ENCODE measurements around the gene LEMD3. TPM values are rescaled to one million over a fixed set of nuclear protein-coding genes. Genes with fewer than 3 reads are reported as not detected.

LEMD3 gene
- total RNA-seq (2014; rRNA removed; shearing (Covaris generic)) = 20.7 and 22.2 TPM in 2 replicates
- 20.2 and 21.7 TPM in 2 replicates for polyA plus RNA-seq (2015; cell fraction: cytosol; rRNA removed)
- 28.8 and 39.1 TPM in 2 replicates for polyA plus RNA-seq (2015; cell fraction: nucleus; rRNA removed)

DNA sequence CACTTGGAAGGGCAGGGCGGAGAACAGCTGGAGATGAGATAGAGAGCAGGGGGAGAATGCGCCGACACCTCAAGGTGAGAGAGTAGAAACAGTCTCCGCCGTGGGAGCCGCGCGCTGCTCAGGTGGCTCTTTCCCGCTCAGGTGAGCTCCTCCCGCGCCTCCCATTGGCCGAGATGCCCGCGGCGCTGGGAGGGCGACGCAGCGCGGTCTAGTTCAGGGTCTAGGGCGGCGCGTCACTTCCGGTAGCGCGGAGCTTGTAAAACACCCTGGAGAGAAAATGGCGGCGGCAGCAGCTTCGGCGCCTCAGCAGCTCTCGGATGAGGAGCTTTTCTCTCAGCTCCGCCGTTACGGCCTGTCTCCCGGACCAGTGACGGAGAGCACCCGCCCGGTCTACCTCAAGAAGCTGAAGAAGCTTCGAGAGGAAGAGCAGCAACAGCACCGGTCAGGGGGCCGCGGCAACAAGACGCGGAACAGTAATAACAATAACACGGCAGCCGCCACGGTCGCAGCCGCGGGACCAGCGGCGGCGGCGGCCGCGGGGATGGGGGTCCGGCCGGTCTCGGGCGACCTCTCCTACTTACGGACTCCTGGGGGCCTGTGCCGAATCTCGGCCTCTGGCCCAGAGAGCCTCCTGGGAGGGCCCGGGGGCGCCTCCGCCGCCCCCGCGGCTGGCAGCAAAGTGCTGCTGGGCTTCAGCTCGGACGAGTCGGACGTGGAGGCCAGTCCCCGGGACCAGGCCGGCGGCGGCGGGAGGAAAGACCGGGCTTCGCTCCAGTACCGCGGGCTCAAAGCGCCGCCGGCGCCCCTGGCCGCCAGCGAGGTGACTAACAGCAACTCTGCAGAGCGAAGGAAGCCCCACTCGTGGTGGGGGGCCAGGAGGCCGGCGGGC is at the start of gene LEMD3:
Gene LEMD3, plus strand, starts transcription at position 264 of the 889 bp plus-strand sequence. Its CDS starts 14 bp downstream, at position 278.
- peak; percentile 92 for DNase-seq (ENCODE audit: low read depth, low spot score)
- in situ Hi-C loops (cut with HindIII; ENCODE audit: low pct_unique_long_range_greater_than_20kb, low sequenced_read_pairs) = no loop called here

- DNase-seq (ENCODE audit: low read depth, low spot score) = no peak
- in situ Hi-C loops (cut with HindIII; ENCODE audit: low pct_unique_long_range_greater_than_20kb, low sequenced_read_pairs) = no loop called here
These were observed 48.1 kb upstream of the LEMD3 start, which contains the start of gene WIF1 for GRCh38 chr12:65121049-65121955. Gene WIF1, minus strand, starts transcription at chr12:65121305. Its CDS starts 114 bp downstream, at chr12:65121191.

DNA sequence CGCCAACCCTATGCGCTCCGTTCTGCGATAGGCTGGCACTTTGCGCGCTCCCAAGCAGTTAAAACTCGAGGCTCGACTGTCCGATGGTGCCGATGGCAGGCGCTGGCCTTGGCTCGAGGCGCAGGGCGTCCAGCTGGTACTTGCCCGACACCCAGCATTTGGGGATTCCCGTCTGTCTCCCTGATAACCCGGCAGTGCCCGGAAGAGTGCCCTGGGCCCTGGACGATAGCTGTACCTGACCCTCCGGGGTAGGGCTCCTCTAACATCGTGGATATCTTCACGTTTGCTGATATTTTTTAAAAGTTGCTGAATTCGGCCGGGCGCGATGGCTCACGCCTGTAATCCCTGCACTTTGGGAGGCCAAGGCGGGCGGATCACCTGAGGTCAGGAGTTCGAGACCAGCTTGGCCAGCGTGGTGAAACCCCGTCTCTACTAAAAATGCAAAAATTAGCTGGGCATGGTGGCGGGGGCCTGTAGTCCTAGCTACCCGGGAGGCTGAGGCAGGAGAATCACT is 47.4 kb upstream of the LEMD3 start:
- in situ Hi-C loops (cut with HindIII; ENCODE audit: low pct_unique_long_range_greater_than_20kb, low sequenced_read_pairs) = no loop called here
- no peak for DNase-seq (ENCODE audit: low read depth, low spot score)

DNA sequence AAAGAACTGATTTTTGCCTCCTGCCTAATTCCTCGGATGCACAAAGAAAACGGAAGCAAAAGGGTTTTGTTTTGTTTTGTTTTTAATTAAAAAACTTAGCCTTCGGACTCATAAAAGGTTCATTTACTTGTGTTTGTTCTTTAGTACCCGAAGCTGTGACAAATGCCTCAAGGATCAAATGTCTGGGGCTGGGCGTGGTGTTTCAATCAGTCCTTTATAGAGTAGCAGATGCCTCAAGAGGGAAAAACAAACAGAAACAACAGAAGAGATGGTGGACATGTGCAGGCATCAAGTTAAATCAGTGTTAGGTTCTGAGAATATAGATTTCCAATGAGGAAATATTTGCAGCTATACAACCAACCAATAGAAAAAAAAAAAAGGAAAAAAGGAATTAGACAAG is 46.7 kb upstream of the LEMD3 start:
- DNase-seq (ENCODE audit: low read depth, low spot score) = no peak
- in situ Hi-C loops (cut with HindIII; ENCODE audit: low pct_unique_long_range_greater_than_20kb, low sequenced_read_pairs) = no loop called here

DNA sequence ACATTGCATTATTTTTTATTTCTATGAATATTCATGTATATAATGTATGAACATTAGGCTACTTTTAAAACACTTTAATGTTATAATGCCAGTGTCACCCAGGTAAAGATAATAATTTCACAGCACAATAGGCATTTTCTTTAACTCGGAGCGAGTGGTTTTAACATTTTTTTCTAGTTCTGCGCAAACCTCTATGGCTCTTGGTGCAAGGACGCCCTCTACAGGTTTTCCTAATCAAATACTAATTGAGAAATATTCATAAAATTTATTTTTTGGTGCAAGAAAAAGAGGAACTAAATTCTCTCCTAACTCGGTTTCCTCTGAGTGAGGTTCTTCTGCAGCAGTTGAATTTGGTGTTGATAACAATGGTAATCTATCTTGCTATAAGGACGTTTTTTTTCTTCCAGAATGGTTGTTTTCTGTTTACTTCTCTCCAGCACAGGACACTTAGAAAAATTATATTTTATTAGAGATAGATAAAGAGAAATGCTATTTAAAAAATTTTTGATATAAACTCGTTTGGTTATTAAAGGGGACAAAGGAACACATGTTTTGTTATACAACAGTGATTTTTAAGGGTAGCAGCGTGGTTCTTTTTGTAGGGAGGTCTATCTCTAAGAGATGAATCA is 45.8 kb upstream of the LEMD3 start:
- peak; percentile 66 for DNase-seq (ENCODE audit: low read depth, low spot score)
- in situ Hi-C loops (cut with HindIII; ENCODE audit: low pct_unique_long_range_greater_than_20kb, low sequenced_read_pairs) = no loop called here

DNA sequence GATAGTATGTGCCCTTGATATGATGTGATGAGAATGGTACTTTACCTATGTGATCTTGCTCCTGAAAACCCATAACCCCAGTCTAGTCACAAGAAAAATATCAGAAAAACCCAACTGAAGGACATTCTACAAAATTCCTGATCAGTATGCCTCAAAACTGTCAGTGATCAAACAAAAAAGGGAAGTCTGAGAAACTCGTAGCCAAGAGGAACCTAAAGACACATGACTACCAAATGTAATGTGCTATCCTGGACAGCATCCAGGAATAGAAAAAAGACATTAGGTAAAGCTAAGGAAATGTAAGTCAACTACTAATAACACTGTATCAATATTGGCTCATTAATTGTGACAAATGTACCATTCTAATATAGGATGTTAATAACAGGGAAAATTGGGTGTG is 44.1 kb upstream of the LEMD3 start:
- DNase-seq (ENCODE audit: low read depth, low spot score) = no peak
- in situ Hi-C loops (cut with HindIII; ENCODE audit: low pct_unique_long_range_greater_than_20kb, low sequenced_read_pairs) = no loop called here

- DNase-seq (ENCODE audit: low read depth, low spot score) = no peak
- in situ Hi-C loops (cut with HindIII; ENCODE audit: low pct_unique_long_range_greater_than_20kb, low sequenced_read_pairs) = no loop called here
These were observed 43.4 kb upstream of the LEMD3 start for GRCh38 chr12:65125975-65126374.

DNA sequence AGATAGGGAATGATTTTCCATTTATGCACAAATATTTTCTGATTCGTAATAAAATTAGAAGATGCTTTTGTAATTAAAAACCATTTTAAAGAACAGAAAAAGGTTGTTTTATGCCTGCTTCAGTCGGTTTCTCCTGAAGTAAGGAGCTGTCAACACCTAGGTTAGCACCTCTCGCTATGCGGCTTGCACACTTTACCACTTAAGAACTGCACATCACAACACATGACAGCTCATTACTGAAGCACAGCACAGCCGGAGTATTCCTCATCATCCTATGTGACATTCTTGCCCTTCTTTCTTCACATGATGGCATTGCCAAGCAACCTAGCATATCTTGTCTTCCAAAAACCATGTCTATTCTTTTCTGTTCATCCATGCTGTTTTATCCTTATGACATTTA is 42.9 kb upstream of the LEMD3 start:
- no peak for DNase-seq (ENCODE audit: low read depth, low spot score)
- in situ Hi-C loops (cut with HindIII; ENCODE audit: low pct_unique_long_range_greater_than_20kb, low sequenced_read_pairs) = no loop called here

GRCh38 chr12:65133879-65134278 is 35.5 kb upstream of the LEMD3 start:
- in situ Hi-C loops (cut with HindIII; ENCODE audit: low pct_unique_long_range_greater_than_20kb, low sequenced_read_pairs) = no loop called here
- DNase-seq (ENCODE audit: low read depth, low spot score) = no peak

DNA sequence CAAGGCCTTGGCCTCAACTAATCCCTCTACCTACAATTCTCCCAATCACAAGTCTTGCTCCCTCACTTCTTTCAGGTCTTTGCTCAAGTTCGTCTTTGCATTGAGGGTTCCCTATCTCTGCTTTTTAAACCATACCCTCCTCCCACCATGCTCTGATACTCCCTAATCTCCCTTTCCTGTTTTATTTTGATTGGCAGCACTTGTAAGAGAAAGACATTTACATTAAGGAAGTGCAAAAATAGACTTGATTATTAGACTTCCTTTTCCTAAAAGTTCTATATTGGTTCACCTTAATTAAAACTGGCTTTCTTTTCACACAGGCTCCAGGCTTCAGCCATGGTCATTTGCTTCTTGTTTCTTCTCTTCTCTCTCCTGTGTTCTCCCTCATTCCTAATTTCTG is 30.0 kb upstream of the LEMD3 start:
- DNase-seq (ENCODE audit: low read depth, low spot score) = no peak
- in situ Hi-C loops (cut with HindIII; ENCODE audit: low pct_unique_long_range_greater_than_20kb, low sequenced_read_pairs) = no loop called here

DNA sequence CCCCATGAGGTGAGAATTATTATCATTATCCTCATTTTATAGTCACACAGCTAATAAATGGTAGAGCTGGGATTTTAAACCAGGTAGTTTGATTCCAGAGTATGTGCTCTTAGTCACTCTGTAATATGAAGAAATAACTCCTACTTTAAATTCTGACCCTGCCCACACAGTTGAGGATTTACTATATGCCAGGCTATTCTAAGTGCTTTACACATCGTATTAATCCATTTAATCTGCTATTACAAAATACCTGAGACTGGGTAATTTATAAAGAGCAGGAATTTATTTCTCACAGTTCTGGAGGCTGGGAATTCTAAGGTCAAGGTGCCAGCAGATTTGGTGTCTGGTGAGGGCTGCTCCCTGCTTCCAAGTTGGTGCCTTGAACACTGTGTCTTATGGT is 28.6 kb upstream of the LEMD3 start:
- DNase-seq (ENCODE audit: low read depth, low spot score) = no peak
- in situ Hi-C loops (cut with HindIII; ENCODE audit: low pct_unique_long_range_greater_than_20kb, low sequenced_read_pairs) = no loop called here

DNA sequence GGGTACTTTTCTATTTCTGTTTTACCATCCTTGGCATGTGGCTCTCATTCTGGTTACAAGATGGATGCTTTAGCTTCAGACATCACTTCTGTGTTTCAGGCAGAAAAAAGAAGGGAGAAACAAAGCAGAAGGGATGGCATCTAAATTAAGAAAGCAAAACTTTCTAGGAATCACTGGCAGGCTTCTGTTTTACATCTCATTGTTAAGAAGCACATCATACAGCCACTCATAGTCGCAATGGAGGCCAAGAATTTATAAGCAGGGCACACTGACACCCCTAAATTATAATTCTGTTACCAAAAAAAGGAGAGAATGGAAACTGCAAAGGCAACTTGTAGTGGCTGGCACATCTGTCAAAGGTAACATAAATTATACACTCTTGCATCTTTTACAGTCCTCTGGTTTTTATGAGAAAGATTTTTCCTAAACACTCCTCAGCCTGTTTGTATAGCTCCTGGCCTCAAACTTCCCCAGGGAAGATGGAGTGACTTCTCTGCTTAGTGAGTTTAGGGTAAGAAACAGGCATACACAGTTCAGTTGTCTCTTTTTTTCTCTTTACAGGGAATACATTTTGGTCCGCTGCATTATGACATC is 22.0 kb upstream of the LEMD3 start:
- in situ Hi-C loops (cut with HindIII; ENCODE audit: low pct_unique_long_range_greater_than_20kb, low sequenced_read_pairs) = no loop called here
- DNase-seq (ENCODE audit: low read depth, low spot score) = no peak

- in situ Hi-C loops (cut with HindIII; ENCODE audit: low pct_unique_long_range_greater_than_20kb, low sequenced_read_pairs) = no loop called here
- peak; percentile 68 for DNase-seq (ENCODE audit: low read depth, low spot score)
These were observed 17.4 kb upstream of the LEMD3 start for GRCh38 chr12:65152012-65152411.

- in situ Hi-C loops (cut with HindIII; ENCODE audit: low pct_unique_long_range_greater_than_20kb, low sequenced_read_pairs) = no loop called here
- peak; percentile 46 for DNase-seq (ENCODE audit: low read depth, low spot score)
These were observed 16.8 kb upstream of the LEMD3 start for GRCh38 chr12:65152596-65152995.

DNA sequence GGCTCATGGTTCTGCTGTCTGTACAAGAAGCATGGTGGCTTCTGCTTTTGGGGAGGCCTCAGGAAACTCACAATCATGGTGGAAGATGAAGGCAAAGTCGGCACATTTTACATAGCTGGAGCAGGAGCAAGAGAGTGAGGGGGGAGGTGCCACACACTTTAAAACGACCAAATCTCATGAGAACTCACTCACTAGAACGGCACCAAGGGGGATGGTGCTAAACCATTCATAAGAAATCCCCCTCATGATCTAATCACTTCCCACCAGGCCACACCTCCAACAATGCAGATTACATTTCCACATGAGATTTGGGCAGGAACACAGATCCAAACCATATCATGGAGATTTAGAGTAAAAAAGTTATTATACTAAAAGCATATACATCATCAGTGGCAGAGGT is 13.6 kb upstream of the LEMD3 start:
- no peak for DNase-seq (ENCODE audit: low read depth, low spot score)
- in situ Hi-C loops (cut with HindIII; ENCODE audit: low pct_unique_long_range_greater_than_20kb, low sequenced_read_pairs) = no loop called here

GRCh38 chr12:65156366-65156841 is 13.0 kb upstream of the LEMD3 start:
- no peak for DNase-seq (ENCODE audit: low read depth, low spot score)

DNA sequence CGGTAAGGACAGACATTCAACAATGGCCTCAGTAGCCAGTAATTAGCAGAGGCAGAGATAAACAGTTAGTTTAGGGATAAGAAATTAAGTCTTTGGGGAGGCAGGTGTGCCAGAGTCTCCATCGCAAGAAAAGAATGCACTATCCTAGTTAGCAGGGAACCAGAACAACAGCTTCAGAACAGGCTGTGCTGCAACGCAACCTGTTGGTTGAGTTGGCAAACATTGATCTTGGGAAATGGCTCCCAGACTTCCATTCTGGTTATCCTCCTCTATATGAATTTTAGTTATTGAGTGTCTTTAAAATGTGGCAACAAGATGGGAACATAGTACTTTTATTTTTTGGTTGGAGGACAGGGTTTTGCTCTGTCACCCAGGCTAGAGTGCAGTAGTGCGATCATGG is 12.3 kb upstream of the LEMD3 start:
- no peak for DNase-seq (ENCODE audit: low read depth, low spot score)
- in situ Hi-C loops (cut with HindIII; ENCODE audit: low pct_unique_long_range_greater_than_20kb, low sequenced_read_pairs) = no loop called here

More at GRCh38 chr12:65156366-65156841, 13.0 kb upstream of the LEMD3 start:
- in situ Hi-C loops (cut with HindIII; ENCODE audit: low pct_unique_long_range_greater_than_20kb, low sequenced_read_pairs) = no loop called here
